GM21576 (cell line): ENCODE data around the gene NHLRC2.

ENCODE experiments used
- ATAC-seq: cut with Tn5 transposase; IDR thresholded peaks from one replicate; pipeline ENCODE4 v1.9.1; 2021; ENCODE audit warnings: mild to moderate bottlenecking, moderate library complexity; ENCODE audit not compliant: unreplicated experiment

Gene NHLRC2

DNA sequence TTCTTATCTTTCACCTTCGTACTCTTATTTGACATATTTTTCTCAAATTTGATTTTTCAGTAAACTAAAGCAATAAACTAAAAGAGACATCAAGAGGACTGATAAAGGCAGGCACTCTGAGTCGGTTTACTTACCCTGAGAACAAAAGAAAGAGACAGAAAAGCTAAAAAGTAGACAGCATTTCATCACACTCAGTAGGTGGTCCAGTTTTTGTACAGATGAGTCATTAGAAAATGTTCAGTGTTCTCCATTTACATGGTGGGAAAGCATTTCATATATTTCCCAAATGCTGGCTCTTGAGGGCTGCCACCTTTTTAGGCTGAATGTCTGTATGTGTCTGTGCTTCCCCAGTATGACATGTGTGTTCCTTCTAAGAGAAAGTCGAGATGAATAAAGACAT is 52.7 kb downstream of the NHLRC2 start:
- no peak for ATAC-seq

DNA sequence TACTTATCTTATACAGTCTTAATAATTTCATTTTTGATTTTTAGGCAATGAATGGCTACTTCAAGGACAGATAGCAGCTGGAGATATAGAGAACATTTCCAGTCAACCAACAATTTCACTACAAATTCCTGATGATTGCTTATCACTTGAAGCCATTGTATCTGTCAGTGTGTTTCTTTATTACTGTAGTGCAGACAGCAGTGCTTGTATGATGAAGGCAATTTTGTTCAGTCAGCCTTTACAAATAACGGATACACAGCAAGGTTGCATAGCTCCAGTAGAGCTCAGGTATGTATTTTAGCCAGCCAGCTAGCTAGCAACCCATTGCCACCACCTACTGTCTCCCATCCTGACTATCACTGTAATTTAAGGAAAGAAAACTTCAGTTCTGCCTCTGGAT is 53.8 kb downstream of the NHLRC2 start:
- no peak for ATAC-seq

DNA sequence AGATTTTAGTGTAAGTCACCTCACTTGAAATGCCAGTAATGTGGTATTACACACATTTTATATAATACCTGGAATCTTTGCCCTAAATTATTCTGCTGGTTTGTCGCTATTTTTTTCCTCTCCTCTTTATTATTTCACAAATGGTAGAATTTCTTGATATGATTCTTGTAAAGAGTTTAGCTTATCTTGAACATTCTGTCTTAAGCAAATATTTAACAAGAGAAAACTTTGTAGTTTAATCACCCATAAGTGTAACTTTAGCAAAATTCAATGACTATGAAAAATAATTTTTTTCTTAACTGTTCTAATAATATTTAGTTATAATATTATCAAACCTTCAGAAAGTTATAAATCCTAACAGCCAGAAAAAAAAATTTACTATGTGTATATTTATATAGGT is 56.7 kb downstream of the NHLRC2 start:
- ATAC-seq: no peak

DNA sequence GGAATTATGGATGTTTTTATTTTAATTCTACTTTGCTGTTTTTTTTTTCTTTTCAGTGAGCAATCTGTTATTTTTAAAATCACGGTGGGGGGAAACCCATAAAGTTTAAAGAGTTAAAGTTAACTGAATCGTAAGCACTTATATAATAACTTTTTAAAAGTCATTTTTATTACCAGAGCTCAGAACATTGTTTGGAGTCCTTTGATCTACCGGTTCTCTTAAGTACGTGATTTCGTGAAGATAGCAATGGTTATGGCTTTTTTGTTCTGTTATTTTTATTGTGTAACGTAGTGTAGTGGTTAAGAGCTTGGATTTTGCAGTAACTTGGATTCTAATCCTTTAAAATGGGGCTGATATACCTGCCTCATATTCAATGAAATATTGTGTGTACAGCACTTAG is 57.4 kb downstream of the NHLRC2 start:
- no peak for ATAC-seq

DNA sequence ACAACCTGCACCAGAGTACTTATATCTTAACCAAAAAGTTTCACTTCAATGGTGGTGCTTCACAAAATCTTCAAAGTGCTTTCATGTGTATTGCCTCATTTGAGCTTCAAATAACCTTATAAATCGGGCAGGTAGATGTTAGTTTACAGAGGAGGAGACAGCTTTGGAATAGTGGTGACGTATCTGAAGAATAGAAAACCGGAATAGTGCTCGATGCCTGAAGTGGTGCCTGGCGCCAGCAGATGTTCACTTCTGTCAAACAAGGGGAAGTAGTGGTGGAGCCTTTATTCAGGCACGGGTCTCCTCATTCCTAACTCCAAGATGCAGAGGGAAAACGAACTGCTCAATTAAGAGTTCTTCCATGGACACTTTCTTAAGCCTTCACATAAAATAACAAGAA is 58.1 kb downstream of the NHLRC2 start:
- ATAC-seq: no peak

DNA sequence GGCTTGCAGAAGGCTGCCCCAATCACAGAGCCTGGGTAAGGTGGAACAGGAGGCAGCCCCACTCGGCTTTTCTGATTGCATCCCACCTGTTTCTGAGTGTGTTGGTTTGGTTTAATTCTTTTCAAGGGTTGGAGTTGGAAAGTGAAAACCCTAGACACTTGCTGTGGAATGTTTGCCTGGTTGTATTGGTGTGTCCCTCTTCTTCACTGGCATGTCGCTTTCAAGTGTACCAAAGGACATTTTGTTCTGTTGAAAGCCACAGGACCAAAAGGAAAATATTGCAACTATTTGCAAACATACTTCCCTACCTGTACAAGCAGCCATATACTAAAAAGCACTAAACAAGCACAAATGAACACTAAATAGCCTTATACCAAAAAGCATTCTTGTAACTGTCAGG is 60.5 kb downstream of the NHLRC2 start:
- no peak for ATAC-seq

DNA sequence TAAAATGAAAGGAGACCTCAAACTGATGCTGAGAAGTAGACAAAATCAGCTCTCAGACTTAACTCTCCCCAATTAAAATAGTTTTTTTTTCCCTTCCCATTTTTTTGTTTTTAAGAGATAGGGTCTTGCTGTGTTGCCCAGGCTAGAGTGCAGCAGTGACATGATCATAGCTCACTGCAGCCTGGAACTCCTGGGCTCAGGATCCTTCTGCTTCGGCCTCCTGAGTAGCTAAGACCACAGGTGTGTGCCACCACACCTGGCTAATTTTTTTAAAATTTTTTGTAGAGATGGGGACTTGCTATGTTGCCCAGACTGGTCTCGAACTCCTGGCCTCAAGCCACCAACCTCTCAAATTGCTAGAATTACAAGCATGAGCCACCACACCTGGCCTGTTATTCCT is 61.1 kb downstream of the NHLRC2 start:
- ATAC-seq: no peak

DNA sequence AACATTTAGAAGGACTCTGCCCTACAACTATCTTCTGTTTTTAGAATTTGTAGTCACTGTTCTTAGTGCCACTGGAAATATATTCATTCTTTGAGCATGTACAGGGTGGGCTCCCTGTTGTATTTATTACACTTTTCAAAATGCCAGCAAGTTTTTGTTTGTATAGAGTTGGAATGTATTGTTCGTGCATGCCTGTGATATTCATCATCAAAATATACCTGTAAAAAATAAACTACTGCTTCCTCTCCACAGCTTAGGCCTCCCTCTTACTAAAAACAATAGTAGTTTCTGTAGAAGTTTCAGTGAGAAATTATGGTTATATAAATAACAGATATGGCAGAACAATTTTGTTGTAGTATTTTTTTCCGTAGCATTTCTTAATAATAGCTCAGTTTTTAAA is 61.6 kb downstream of the NHLRC2 start:
- no peak for ATAC-seq

DNA sequence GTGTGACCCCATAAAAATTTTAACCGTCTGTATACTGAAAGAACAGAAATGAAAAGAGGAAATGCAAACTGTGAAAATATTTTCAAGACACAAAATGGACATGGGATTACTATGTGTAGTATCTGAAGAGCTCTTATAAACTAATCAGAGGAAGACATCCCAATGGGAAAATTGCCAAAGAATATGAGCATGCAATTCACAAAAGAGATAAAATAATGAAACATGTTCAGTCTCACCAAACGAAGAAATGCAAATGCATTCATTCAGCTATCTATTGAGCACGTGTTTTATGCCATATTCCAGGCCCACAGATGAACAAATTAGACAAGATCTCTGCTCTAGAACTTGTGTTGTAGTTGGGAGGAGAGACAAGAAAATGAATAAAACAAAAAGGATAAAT is 63.2 kb downstream of the NHLRC2 start:
- ATAC-seq: no peak

DNA sequence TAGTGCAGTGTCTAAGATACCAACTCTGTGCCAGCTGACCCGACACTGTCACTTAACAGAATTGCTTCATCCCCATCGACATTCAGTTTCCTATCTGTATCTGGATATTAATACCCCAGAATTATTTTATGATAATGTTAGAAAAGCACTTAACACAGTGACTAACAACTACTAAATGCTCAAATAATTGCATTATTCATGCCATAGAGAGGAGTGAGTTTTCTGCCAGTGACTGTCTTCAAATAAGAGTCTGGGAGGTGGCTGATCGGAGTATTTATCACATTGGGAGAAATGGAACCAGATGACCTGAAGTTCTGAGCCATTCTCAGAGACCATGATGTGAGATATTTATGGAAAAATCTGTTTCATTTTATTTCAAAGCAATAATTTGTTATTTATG is 65.7 kb downstream of the NHLRC2 start:
- ATAC-seq: no peak

DNA sequence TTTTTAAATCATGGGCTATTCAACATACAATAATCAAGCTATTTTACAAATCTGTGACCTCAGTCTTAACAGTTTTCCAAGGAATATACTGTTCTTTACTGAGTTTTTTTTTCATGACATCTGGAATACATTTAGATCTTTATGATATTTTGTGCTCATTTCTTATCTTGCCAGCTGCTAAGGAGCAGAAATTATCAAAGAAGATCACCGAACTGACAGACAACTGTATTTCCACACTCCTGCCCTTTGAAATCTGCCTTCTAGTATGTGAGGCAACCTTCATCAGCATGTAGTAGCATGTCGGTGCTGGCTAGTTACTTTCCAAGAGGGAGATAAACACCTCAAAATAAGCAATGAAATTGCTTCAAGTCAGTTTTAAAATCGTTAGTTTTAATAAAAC is 66.4 kb downstream of the NHLRC2 start:
- no peak for ATAC-seq

DNA sequence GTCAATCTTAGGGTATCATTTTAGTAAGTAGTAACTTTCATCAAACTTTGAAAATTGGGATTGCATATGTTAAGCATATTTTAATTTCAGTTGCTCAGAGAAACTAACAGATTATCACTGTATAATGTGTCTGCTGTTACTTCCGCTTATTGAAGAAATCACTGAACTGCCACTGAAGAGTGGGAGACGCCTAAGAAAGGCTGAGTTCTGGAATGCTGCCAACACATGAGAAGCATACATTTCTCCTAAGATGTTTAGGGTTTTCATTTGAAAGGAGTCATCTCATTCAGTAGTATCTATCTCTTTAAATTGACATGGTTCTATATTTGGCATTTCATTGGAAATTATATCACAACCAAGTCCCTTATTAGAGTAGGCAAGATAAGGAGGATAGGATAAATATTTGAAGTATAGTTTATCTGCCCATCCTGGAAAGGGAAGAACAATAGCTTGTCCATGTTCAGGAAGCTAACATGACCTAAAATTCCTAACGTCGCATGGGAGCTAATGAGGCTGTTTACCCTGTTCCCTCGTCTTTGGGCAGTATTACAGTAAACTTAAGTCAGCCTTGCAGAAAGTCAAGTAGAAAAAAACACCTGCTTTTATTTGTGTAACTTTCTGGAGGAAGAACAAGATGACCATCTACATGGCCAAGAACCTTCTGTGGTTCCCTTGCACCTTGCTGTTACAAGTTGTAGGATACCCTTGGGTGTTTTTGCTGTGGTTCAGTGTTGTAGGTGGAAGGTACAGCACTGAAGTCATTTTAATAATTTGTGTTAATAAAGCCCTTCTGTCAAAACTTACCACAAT is 67.3 kb downstream of the NHLRC2 start:
- no peak for ATAC-seq

DNA sequence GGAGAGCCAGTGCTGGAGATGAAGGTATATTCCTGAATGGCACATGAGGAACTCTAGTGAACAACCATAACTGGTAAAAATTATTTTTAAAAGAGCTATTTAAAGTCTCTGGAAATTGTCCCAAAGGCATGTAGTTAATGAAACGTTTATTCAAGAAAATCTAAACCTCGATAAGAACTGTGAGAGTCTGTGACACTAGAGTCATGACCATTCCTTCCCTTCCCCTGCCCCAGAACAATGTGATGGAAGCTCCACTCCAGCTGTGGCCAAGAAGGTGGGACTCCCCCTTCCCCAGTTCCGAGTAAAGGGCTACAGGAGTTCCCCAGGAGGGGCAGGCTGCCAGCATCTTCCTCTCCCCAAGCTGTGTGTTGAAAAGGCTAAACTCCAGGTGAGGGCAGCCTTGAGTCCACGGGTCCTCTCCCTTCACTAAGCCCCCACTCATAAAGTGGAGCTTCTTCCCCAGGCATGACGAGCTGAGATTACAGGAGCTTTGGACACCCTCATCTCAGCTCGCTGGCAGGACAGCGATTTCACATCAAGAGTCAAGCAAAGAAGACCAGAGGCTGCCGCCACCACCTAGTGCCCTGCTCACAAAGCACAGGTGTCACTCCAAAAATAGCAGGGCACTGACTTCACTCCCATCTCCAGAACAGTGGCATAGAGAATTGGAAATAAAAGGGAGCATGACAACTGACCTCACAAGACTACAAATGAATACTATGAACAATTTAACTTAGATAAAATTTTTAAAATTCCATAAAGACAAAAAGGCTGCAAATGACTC is 68.5 kb downstream of the NHLRC2 start:
- ATAC-seq: no peak

DNA sequence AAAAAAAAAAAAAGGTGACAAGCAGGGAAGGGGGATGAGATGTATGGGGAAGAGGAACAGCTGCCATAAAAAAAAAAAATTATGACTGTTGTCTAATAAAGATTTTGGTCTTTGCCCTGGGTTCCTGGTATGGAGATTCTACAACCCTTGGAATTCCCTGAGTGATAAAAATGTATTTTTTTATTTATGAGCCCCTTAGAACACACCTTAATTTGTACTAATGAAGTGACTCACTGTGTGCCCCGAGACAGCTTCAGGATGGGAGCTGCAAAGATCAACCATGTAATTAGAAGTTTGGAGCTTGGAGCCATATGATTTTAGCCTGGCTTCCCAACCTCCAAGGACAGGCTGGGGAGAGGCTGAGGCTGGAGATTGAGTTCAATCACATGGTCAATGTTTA is 69.7 kb downstream of the NHLRC2 start:
- no peak for ATAC-seq

DNA sequence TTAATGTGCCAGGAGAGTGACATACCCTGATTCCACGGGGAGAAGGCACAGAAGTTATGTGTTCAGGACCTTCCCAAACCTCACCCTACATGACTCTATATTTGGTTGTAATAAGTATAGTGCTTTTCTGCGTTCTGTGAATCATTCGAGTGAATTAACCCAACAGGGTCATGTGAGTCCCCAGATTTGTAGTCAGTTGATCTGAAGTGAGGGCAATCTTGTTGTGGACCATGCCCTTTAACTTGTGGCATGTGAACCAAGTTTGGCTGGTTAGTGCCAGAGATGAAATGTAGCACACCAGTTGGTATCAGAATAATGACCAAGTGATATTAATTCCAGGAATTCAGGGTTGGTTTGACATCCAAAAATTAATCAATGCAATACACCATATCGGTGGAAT is 70.2 kb downstream of the NHLRC2 start:
- no peak for ATAC-seq

DNA sequence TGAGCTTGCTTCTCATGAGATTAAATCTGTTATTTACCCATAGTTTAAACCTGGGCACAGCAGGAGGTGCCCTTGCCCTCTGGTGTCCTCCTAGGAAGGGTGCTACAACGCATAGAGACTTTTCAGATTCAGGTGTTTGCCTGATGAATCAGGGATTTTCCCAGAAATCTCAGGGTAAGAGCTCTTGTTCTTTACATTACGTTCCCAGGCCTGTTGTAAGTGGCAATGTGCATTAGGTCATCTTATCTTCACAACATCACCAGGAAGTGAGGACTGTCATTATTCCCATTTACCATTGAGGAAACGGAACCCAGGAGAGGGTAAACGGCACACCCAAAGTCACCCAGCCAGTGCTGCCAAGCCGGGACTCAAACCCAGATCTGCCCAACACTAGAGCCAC is 73.0 kb downstream of the NHLRC2 start:
- no peak for ATAC-seq

DNA sequence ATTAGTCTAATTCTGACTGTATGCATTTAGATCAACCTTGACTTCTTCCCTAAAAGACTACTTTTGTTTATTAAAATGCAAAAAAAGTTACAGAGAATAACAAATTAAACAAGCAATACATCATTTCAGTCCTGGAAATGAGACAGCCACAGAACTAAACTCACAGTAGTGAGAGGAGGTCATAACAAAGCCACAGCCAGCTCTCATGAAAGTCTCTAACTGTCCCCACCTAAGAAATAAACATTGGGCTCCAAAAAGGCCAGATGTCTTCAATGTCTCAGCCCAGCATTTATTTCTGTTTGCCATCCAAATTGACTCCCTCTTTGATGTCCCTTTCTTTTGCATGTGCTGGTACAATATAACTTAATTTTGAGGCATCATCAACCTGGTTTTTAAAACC is 74.4 kb downstream of the NHLRC2 start:
- ATAC-seq: no peak

DNA sequence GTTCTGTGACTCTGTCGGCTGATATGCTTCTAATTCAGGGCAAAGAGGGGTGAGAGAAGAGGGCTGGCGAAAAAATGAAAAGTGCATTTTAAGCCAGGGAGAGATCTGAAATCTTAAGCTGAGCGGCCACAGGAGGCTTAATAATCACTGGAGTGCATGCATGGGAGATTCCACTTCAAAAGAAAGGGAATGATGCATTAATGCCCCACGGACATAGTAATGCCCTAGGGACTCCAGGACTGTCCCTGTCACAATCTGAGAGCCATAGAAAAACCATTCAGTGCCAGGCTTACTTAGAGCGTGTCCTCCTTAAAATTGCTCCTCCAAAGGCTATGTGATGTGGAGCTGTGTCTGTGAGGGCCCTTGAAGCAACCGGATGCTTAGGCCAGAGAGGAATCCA is 75.1 kb downstream of the NHLRC2 start:
- no peak for ATAC-seq

DNA sequence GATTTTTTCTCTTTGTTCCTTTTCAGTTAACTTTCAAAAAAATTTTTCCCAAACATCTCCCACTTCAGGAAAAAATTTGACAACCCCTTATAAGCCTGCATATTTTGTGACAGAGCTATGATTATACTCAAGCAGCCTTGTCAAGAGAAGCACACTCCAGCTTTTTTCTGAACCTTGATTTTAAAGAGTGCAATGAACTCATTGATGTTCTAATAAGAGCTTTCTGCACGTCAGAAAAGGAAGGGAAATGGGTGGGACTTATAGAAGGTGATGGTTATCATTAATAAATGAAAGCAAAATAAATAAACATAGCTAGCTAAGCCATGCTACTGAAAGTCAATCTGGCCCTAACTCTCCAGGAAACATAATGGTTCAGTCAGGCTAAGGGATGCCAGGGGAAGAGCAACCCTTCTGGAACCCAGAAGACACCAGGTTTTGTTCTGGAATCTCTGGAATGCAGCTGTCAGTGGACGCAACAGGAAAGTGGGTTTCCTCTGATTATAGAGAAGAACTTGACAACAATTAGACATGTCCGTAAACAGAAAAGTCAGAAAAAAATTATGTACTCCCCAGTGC is 76.1 kb downstream of the NHLRC2 start:
- ATAC-seq: no peak

DNA sequence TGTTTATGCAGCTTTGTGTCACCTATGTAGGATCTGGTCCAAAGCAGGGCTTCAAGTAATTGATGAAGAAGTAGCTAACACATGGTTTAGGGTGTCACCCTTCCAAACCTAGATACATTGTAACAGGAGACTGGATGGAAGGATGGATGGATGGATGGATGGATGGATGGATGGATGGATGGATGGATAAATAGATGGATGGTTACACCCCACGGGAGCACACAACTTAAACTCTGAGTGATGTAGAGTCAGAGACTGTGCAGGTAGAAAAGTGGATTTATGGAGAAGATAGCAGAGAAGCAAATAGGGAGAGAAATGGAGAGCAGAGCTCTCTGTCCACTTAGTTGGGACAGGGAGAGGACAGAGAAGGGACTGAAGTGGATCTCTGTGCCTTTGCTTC is 78.4 kb downstream of the NHLRC2 start:
- no peak for ATAC-seq

DNA sequence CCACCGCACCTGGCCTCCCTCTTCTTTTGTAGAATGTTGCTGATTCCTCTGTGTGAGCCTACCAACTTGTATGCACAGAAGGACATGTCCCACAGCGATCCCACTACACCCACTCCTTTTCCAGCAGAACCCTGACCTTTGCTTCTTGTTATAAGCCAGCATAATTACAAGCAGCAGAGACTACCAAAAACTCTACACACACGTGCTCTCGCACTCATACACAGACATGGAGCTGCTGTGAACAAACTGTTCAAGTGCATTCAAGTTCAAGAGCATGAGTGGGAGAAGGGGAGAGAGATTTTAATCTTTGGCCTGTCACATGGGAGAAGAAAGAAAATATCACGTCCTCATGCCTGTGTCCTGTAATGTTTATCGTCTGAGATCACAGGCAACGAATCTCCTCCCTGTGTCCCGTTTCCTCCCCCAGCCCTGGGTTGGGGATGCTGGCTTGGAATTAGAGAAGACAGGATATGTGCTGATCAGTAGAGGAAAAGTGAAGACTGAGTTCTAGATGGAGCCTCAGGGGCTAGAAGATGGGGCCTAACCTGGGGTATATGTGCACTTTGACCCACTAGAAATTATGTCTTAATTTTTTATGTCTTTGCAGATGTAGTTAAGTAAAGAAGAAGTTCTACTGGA is 79.6 kb downstream of the NHLRC2 start:
- no peak for ATAC-seq

DNA sequence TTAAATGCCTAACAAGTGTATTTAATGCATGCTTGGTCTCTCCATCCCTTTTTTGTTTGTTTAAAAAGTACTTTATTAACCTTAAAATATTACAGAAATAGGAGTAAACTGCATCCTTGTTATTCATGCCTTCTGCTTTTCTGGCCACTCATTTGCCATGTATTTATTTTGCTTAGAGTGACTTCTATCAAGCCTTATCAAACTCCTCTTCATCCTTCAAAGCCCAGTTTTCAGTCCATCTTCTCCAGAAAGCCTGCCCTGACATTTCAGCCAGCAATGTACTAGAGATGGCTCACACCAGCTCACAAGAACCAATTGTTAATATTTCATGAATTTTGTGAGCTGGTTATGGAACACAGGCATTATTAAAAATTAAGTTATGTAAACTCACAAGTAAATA is 82.8 kb downstream of the NHLRC2 start:
- no peak for ATAC-seq
